Measurements from ENCODE around the gene TNFRSF8. TPM values are rescaled to one million over a fixed set of nuclear protein-coding genes. Genes with fewer than 3 reads are reported as not detected.

TNFRSF8 gene
- total and polyA plus RNA-seq, 9 of the 15 experiments (the other 6 are each of a cell fraction or from before 2014, with no cell fraction given): 3.5 to 38.4 (median 17.1) TPM

DNA sequence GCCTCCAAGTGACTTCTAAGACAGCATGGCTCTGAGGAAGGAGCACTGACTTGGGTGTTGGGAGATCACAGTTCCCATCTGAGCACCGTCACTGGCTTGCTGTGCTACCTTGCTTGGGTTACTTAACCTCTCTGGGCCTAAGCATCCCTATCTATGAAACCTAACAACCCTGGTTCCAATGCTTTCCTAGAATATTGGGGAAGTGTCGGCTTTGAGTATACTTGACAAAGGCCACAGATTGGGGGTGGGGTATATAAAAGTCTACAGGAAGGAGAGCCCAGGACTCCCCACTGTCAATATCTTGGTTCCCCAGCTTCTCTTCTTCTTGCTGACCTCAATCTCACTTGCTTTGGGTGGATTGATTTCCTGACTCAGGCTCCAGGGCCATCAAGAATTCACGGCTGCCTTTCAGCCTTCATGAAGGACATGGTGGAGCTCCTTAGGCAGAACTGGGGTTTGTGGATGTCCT is 110.0 kb downstream of the TNFRSF8 start (continued):
- TF ChIP-seq, protein P1, sequence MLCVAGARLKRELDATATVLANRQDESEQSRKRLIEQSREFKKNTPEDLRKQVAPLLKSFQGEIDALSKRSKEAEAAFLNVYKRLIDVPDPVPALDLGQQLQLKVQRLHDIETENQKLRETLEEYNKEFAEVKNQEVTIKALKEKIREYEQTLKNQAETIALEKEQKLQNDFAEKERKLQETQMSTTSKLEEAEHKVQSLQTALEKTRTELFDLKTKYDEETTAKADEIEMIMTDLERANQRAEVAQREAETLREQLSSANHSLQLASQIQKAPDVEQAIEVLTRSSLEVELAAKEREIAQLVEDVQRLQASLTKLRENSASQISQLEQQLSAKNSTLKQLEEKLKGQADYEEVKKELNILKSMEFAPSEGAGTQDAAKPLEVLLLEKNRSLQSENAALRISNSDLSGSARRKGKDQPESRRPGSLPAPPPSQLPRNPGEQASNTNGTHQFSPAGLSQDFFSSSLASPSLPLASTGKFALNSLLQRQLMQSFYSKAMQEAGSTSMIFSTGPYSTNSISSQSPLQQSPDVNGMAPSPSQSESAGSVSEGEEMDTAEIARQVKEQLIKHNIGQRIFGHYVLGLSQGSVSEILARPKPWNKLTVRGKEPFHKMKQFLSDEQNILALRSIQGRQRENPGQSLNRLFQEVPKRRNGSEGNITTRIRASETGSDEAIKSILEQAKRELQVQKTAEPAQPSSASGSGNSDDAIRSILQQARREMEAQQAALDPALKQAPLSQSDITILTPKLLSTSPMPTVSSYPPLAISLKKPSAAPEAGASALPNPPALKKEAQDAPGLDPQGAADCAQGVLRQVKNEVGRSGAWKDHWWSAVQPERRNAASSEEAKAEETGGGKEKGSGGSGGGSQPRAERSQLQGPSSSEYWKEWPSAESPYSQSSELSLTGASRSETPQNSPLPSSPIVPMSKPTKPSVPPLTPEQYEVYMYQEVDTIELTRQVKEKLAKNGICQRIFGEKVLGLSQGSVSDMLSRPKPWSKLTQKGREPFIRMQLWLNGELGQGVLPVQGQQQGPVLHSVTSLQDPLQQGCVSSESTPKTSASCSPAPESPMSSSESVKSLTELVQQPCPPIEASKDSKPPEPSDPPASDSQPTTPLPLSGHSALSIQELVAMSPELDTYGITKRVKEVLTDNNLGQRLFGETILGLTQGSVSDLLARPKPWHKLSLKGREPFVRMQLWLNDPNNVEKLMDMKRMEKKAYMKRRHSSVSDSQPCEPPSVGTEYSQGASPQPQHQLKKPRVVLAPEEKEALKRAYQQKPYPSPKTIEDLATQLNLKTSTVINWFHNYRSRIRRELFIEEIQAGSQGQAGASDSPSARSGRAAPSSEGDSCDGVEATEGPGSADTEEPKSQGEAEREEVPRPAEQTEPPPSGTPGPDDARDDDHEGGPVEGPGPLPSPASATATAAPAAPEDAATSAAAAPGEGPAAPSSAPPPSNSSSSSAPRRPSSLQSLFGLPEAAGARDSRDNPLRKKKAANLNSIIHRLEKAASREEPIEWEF (CRISPR knock-in tag; IDR thresholded peaks at IDR 0.05): no peak
- TF ChIP-seq CTBP1 (IDR thresholded peaks at IDR 0.05; ENCODE audit: borderline replicate concordance): no peak
- TF ChIP-seq ZBTB1 (CRISPR knock-in tag; IDR thresholded peaks at IDR 0.05; ENCODE audit: borderline replicate concordance, low read depth): 0 out of 2 replicates have a peak, but pooled peaks have one; percentile 58
- TF ChIP-seq, protein P2, sequence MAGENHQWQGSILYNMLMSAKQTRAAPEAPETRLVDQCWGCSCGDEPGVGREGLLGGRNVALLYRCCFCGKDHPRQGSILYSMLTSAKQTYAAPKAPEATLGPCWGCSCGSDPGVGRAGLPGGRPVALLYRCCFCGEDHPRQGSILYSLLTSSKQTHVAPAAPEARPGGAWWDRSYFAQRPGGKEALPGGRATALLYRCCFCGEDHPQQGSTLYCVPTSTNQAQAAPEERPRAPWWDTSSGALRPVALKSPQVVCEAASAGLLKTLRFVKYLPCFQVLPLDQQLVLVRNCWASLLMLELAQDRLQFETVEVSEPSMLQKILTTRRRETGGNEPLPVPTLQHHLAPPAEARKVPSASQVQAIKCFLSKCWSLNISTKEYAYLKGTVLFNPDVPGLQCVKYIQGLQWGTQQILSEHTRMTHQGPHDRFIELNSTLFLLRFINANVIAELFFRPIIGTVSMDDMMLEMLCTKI (IDR thresholded peaks at IDR 0.05; ENCODE audit: partially characterized antibody): no peak
- TF ChIP-seq ZNF3 (CRISPR knock-in tag; IDR thresholded peaks at IDR 0.05): no peak
- TF ChIP-seq ZNF165 (CRISPR knock-in tag; IDR thresholded peaks at IDR 0.05; ENCODE audit: borderline replicate concordance): no peak
- no peak for TF ChIP-seq ZNF174 (CRISPR knock-in tag; IDR thresholded peaks at IDR 0.05)
- 0 out of 2 replicates have a peak, but pooled peaks have one; percentile 19 for TF ChIP-seq MTA1 (IDR thresholded peaks at IDR 0.05; ENCODE audit: borderline replicate concordance)
- TF ChIP-seq, protein P3, sequence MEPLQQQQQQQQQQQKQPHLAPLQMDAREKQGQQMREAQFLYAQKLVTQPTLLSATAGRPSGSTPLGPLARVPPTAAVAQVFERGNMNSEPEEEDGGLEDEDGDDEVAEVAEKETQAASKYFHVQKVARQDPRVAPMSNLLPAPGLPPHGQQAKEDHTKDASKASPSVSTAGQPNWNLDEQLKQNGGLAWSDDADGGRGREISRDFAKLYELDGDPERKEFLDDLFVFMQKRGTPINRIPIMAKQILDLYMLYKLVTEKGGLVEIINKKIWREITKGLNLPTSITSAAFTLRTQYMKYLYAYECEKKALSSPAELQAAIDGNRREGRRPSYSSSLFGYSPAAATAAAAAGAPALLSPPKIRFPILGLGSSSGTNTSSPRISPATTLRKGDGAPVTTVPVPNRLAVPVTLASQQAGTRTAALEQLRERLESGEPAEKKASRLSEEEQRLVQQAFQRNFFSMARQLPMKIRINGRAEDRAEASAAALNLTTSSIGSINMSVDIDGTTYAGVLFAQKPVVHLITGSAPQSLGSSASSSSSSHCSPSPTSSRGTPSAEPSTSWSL (CRISPR knock-in tag; IDR thresholded peaks at IDR 0.05; ENCODE audit: borderline replicate concordance): no peak
- no peak for TF ChIP-seq ZFPM2 (CRISPR knock-in tag; IDR thresholded peaks at IDR 0.05)
- TF ChIP-seq, protein P4, sequence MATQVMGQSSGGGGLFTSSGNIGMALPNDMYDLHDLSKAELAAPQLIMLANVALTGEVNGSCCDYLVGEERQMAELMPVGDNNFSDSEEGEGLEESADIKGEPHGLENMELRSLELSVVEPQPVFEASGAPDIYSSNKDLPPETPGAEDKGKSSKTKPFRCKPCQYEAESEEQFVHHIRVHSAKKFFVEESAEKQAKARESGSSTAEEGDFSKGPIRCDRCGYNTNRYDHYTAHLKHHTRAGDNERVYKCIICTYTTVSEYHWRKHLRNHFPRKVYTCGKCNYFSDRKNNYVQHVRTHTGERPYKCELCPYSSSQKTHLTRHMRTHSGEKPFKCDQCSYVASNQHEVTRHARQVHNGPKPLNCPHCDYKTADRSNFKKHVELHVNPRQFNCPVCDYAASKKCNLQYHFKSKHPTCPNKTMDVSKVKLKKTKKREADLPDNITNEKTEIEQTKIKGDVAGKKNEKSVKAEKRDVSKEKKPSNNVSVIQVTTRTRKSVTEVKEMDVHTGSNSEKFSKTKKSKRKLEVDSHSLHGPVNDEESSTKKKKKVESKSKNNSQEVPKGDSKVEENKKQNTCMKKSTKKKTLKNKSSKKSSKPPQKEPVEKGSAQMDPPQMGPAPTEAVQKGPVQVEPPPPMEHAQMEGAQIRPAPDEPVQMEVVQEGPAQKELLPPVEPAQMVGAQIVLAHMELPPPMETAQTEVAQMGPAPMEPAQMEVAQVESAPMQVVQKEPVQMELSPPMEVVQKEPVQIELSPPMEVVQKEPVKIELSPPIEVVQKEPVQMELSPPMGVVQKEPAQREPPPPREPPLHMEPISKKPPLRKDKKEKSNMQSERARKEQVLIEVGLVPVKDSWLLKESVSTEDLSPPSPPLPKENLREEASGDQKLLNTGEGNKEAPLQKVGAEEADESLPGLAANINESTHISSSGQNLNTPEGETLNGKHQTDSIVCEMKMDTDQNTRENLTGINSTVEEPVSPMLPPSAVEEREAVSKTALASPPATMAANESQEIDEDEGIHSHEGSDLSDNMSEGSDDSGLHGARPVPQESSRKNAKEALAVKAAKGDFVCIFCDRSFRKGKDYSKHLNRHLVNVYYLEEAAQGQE (IDR thresholded peaks at IDR 0.05; ENCODE audit: borderline replicate concordance): no peak
- TF ChIP-seq, protein P4 (CRISPR knock-in tag; IDR thresholded peaks at IDR 0.05; ENCODE audit: low read depth): no peak
